ENCODE data around the gene KCTD4.

The KCTD4 gene

DNA sequence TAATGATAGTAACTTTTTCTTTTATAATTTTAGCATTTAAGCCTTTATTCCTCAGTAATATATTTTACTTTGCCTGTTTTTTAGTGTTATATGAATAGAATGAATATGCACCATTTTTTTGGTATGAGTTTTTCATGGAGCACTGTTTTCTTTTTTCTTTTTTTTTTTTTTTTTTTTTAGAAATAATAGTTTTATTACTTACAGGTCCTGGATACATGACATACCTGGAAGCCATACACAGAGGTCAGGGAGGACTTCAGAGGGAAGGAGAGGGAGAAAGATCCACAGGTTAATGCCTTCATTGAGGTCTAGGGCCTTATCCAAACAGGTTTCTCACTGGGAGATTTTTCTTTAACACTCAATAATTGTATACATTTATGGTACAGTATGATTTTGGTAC is 26.4 kb downstream of the KCTD4 start:
- no peak for FAIRE-seq

DNA sequence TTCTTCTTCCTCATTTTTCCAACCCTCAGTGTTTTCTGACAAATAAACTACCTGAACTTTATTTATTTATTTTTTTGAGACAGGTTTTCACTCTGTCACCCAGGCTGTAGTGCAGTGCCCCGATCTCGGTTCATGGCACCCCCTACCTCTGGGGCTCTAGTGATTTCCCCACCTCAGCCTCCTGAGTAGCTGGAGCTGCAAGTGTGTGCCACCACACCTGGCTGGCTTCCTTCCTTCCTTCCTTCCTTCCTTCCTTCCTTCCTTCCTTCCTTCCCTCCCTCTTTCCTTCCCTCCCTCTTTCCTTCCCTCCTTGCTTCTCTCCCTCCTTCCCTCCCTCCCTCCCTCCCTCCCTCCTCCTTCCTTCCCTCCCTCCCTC is 32.3 kb downstream of the KCTD4 start:
- no peak for FAIRE-seq

DNA sequence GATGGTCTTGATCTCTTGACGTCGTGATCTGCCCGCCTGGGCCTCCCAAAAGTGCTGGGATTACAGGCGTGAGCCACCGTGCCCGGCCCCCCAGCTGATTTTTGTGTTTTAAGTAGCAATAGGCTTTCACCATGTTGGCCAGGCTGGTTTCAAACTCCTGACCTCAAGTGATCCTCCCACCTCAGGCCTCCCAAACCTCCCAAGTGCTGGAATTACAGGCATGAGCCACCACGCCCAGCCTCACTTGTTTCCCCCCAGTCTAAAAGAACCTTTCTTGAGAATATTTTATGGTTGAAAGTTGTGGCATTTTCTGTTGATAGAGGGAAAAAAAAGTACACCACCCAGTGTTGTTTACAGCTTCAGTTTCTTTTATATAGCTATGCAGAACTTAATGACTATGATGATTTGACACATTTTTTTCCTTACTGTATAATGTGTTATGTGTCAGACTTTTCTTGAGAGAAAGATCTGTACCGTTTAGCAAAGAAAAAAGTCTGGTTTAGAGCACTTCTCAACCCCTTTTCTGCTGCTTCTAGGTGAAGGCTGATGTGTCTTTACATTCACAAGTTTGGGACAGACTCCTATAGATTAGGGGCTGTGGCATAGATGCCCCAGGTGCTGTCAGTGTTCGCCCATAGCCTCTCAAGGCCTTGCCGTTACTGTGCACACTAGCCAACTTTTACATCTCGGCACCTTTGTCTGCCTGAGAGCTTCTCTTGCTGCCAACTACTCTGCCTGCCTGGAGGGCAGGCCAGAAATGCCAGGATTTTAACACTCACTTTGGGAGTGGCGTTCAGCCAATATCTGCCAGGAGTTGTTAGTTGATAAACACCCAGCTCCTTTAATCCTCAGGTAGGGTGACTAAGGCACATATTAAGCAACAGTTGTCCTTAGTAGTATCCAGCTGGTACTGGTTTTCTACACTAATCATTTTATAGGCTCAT is 33.0 kb downstream of the KCTD4 start:
- FAIRE-seq: no peak

DNA sequence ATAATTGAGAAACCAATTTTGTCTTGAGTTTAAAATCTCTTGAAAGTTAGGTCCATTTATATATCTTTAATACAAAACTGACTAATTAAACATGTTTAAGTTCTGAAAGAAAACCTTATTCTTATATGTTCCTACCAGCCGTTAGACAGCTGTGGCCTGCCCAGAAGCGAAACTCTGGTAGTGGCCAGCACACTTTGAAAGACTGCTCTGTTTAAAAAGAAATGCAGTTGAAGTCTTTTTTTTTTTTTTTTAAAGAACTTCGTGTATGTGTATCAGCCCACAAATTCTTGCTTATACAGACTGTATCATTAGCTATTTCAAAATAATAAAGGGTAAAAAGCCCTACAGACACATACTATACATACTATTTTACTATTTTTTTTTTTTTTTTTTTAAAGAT is 34.0 kb downstream of the KCTD4 start:
- FAIRE-seq: no peak

DNA sequence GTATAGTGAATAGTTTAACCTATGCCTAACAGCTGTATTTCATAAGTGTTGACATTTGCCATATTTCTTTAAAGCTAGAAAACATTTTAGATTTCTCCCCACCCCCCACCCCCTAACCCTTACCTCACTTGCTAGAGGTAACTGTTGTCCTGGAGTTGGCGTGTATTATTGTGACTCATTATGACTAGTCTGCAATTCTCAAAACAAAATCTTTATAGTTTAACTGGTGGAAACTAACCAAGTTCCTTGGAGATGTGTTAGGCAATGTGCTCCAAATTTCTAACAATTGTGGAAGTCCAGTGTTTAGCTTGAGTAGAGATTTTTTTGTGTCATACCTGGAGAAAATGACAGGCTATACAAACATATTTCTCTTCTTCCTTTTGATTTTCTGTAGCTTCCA is 38.0 kb downstream of the KCTD4 start:
- no peak for FAIRE-seq

DNA sequence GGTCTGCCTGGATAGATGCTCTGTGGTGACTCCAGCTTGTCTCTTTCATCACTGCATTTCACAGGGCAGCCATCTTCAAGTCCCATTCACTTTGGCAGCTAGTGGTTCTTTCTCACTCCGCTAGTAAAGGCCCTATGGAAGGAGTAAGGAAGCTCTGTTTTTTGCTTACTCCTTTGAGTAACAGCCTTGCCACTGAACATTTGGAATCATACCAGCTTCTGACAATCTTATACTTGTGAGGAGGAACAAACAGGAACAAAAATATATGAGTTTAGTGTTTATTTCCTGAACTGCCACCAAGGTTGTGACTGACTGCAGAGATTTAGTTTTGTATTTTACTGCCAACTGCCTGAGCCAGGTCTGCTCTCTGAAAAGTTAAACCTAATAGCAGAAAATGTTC is 38.7 kb downstream of the KCTD4 start:
- FAIRE-seq: no peak

DNA sequence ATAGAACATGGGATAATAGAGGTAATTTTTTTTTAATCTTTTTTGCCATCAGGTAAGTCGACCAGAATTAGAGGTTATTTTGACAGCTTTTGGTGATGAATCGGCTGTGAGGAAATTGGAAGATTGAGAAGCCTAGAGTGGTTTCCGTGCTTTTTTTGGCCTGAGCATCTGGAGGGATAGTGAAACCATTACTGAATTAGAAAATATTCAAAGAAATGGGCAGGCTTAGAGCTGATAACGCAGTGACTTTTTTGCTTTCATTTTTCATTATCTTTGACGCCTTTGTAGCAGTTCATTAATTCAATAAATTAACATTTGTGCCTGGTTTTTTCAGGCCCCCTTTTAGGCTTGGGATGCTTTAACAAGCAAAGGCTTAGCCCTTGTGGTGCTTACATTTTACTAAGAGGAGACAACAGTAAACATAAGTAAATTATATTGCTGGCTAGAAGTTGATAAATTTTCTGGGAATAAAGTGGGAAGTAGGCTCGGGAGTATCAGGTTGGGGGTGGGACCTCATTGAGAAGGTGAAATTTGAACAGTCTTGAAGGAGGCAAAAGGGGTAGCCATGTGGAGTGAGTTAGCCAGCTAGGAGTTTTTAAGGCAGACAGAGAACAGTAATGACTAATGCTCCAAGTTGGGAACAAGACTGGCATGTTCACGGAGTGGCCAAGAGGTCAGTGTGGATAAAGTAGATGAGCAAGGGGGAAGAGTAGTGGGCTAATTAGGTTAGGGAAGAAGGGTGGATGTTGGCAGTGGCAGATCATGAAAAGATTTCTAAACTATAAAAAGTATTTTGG is 44.1 kb downstream of the KCTD4 start:
- no peak for FAIRE-seq

DNA sequence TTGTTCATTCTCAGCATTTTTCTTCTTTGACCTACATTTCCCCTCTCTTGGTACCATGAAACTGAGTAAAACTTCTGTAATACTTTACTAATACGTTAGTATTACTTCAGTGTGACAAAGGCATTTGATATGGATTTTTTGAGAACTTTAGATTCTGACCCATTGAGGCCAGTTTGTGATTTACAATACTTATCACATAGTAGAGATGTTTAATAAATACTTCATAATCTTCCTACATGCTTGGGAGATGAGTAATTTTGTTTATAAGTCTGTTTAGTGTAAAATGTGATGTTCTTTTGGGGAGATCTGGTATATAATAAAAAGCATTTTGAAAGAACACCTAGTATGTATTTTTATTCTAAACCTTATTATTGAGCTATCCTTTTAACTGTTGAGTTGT is 50.9 kb downstream of the KCTD4 start:
- FAIRE-seq: no peak

DNA sequence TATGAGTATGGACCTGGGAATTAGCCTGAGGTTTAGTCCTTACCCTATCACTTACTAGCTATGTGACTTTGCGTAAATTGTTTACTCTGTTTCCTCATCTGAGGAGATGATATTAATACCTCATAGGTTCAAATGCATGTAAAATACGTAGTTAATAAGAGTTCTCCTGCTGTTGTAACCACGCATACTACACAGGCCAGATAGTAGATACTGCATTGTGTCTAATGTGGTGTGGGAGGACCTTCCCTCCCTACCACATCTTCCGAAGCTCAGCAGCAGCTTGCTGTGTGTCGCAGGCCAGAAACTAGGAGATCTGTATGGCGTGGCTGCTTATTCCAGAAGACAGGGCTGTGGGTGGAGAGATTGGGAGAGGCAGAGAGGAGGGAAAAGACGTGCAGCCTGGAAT is 57.5 kb downstream of the KCTD4 start:
- no peak for FAIRE-seq

All from TTC549 (cell line).